Epithelial cell of alveolus of lung (primary cell): ENCODE measurements around the gene THOP1. TPM values are rescaled to one million over a fixed set of nuclear protein-coding genes. Genes with fewer than 3 reads are reported as not detected.

ENCODE experiments used
- total RNA-seq: library from RNA; depleted of rRNA; stranded (reverse); fragments of >200 nt; gene quantifications from 2 replicates; pipeline ENCODE4 v1.2.1, GENCODE V29; 2015

Gene THOP1
- 73.5 and 90.1 TPM in 2 replicates for total RNA-seq

GRCh38 chr19:2785244-2785997, at the start of gene THOP1:
Gene THOP1, plus strand, starts transcription at chr19:2785503. Its CDS starts 160 bp downstream, at chr19:2785663.

GRCh38 chr19:2739602-2740313, 45.5 kb upstream of the THOP1 start, which contains the start of gene SLC39A3:
Gene SLC39A3, minus strand, starts transcription at chr19:2740017. Its CDS starts 2,760 bp downstream, at chr19:2737257.

GRCh38 chr19:2782936-2783780, 2.1 kb upstream of the THOP1 start, which contains the start of gene SGTA:
Gene SGTA, minus strand, starts transcription at chr19:2783273. Its CDS starts 14,205 bp downstream, at chr19:2769068.

GRCh38 chr19:2819540-2820111, 34.3 kb downstream of the THOP1 start, which contains the start of gene ZNF554:
Gene ZNF554, plus strand, starts transcription at chr19:2819868. Its CDS starts 204 bp downstream, at chr19:2820072.

GRCh38 chr19:2840794-2841791, 55.8 kb downstream of the THOP1 start, which contains the start of gene ZNF555:
Gene ZNF555, plus strand, starts transcription at chr19:2841475. Its CDS starts 98 bp downstream, at chr19:2841573.

Other genes with a start within 250 kb of the THOP1 start
- gene GNG7, start 82.8 kb upstream of the THOP1 start, total RNA-seq, result 2.0 TPM in 1 of 2 replicates, not detected in the other
- 0.26 and 3.5 TPM in 2 replicates for gene DIRAS1, start 64.1 kb upstream of the THOP1 start, total RNA-seq
- 32.1 and 44.2 TPM in 2 replicates for gene SLC39A3, start 45.5 kb upstream of the THOP1 start, total RNA-seq
- 76.5 and 78.9 TPM in 2 replicates for gene SGTA, start 2.2 kb upstream of the THOP1 start, total RNA-seq
- gene ZNF554, start 34.4 kb downstream of the THOP1 start, total RNA-seq, result 0.65 and 3.8 TPM in 2 replicates
- 4.9 and 7.5 TPM in 2 replicates for gene ZNF555, start 56.0 kb downstream of the THOP1 start, total RNA-seq
- gene ZNF556, start 81.8 kb downstream of the THOP1 start, total RNA-seq, result 0.08 TPM in 1 of 2 replicates, not detected in the other
- 1.6 and 6.1 TPM in 2 replicates for gene ZNF57, start 115.4 kb downstream of the THOP1 start, total RNA-seq
- 2.6 and 4.9 TPM in 2 replicates for gene ZNF77, start 159.5 kb downstream of the THOP1 start, total RNA-seq
- 1.2 and 8.9 TPM in 2 replicates for gene TLE6, start 192.1 kb downstream of the THOP1 start, total RNA-seq
- 3.9 and 29.4 TPM in 2 replicates for gene TLE2, start 243.8 kb downstream of the THOP1 start, total RNA-seq